Ishikawa (cell line): ENCODE results near the gene TGFBI.

Source experiments
- EGR1 ChIP-seq: IDR thresholded peaks from 2 replicates; pipeline ENCODE4 v1.6.1; 2012
- TF ChIP-seq, protein P1 (sequence below): IDR thresholded peaks from 2 replicates; pipeline ENCODE4 v1.6.1; 2012

DNA sequence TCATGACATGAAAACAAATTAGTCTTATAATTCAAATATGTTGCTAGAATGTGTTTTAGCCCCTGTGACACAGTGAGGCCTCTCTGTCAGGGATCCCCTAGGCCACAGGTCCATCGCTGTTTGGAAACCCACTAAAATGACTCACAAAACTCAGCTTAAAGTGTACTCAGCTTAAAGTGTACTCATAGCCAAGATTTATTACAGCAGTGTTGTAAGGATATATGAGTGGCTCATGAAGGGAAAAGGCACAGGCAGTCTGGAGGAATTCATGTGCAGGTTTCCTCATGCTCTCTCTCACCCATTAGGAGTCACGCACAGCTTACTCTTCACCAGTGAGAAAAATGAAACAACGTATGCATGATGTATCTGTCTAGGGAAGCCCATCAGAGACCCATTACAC is 24.4 kb upstream of the TGFBI start:
- TF ChIP-seq EGR1, result no peak
- TF ChIP-seq, protein P1, sequence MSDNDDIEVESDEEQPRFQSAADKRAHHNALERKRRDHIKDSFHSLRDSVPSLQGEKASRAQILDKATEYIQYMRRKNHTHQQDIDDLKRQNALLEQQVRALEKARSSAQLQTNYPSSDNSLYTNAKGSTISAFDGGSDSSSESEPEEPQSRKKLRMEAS, result no peak
